Neural progenitor cell (in vitro differentiated cells): ENCODE data around the gene DEAF1.

Experiments used
- CTCF ChIP-seq: fragments of 200-600 bp; sonication (generic); IDR thresholded peaks from 2 replicates; pipeline ENCODE4 v1.5.1; 2017; ENCODE audit warnings: antibody characterized with exemption, mild to moderate bottlenecking
- EZH2 ChIP-seq: fragments of 200-600 bp; sonication (generic); IDR thresholded peaks from 2 replicates; pipeline ENCODE4 v1.6.1; 2017; ENCODE audit warnings: antibody characterized with exemption, mild to moderate bottlenecking, moderate library complexity

DNA sequence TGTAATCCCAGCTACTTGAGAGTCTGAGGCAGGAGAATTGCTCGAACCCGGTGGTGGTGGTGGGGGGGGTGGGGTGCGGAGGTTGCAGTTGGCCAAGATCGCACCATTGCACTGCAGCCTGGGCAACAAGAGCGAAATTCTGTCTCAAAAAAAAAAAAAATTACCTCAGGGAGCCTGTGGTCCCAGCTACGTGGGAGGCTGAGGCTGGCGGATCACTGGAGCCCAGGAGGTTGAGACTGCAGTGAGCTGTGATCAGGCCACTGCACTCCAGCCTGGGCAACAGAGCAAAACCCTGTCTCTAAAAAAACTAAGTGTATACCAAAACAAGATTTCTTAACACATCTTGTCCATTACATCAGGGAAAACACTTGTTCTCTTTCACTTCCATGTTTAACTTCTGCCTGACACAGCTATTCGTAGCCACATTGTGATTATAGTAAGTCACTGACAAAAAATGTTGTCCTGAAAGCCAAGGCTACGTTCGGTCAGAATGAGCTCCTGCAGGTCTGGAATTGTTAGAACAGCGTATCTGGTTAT lies 2.0 kb upstream of the DEAF1 start:
- TF ChIP-seq CTCF: no peak
- TF ChIP-seq EZH2: no peak
